Mesenchymal stem cell (in vitro differentiated cells and primary cell): ENCODE data around the gene ZNF892.
A peak's percentile ranks its signal among the peaks of the same experiment; 100 is the strongest.

Source experiments
- DNase-seq: peaks from one replicate; pipeline ENCODE4 v3.0.0-alpha.2; 2013
- H2AFZ ChIP-seq: one replicate; pipeline ENCODE4 v1.6.1; 2013; ENCODE audit warnings: low read depth, mild to moderate bottlenecking, control low read depth, inconsistent platforms, low read length, moderate library complexity
- H2AK5ac ChIP-seq: 2 replicates; pipeline ENCODE4 v1.6.1; 2013; ENCODE audit warnings: low read length, moderate library complexity, mild to moderate bottlenecking, inconsistent platforms; ENCODE audit not compliant: severe bottlenecking
- H2BK120ac ChIP-seq: one replicate; pipeline ENCODE4 v1.6.1; 2013; ENCODE audit warnings: low read depth, mild to moderate bottlenecking, inconsistent platforms, low read length, moderate library complexity
- H2BK12ac ChIP-seq, 2 experiments: one replicate each; pipeline ENCODE4 v1.6.1; 2013; ENCODE audit warnings: inconsistent platforms in 2 of 2, low read length in 2 of 2, mild to moderate bottlenecking in 2 of 2, moderate library complexity in 2 of 2, control low read depth in 1 of 2
- H2BK15ac ChIP-seq: one replicate; pipeline ENCODE4 v1.6.1; 2013; ENCODE audit warnings: mild to moderate bottlenecking, low read depth, inconsistent platforms; ENCODE audit not compliant: poor library complexity, severe bottlenecking
- H2BK5ac ChIP-seq: 2 replicates; pipeline ENCODE4 v1.6.1; 2013; ENCODE audit warnings: low read depth, mild to moderate bottlenecking, low read length, control low read depth, inconsistent platforms; ENCODE audit not compliant: poor library complexity, severe bottlenecking
- H3K14ac ChIP-seq, 2 experiments: one replicate each; pipeline ENCODE4 v1.6.1; 2013; ENCODE audit warnings: inconsistent platforms in 2 of 2, low read length in 2 of 2, control low read depth in 1 of 2, mild to moderate bottlenecking in 1 of 2, moderate library complexity in 1 of 2
- H3K18ac ChIP-seq, 2 experiments: one replicate each; pipeline ENCODE4 v1.6.1; 2013; ENCODE audit warnings: inconsistent platforms in 2 of 2, low read length in 2 of 2, control low read depth in 1 of 2, low read depth in 1 of 2, mild to moderate bottlenecking in 1 of 2
- H3K23ac ChIP-seq, 2 experiments: one replicate each; pipeline ENCODE4 v1.6.1; 2013; ENCODE audit warnings: inconsistent platforms in 2 of 2, low read length in 2 of 2, mild to moderate bottlenecking in 2 of 2, moderate library complexity in 2 of 2, control low read depth in 1 of 2
- H3K27ac ChIP-seq: 2 replicates; pipeline ENCODE4 v1.5.1; 2013; ENCODE audit warnings: mild to moderate bottlenecking, moderate library complexity, low read length, control low read depth, inconsistent platforms; ENCODE audit not compliant: poor library complexity, severe bottlenecking
- H3K27me3 ChIP-seq, 2 experiments: 2 replicates each; pipeline versions ENCODE4 v1.6.1 to v1.7.0; 2013; ENCODE audit warnings: low read length in 2 of 2, mild to moderate bottlenecking in 2 of 2, moderate library complexity in 2 of 2, control low read depth in 1 of 2, inconsistent platforms in 1 of 2; ENCODE audit not compliant: control insufficient read depth in 1 of 2, insufficient read depth in 1 of 2
- H3K36me3 ChIP-seq, 2 experiments: 2 replicates each; pipeline versions ENCODE4 v1.6.1 to v1.7.0; 2013; ENCODE audit warnings: low read length in 2 of 2, control low read depth in 1 of 2, inconsistent platforms in 1 of 2, low read depth in 1 of 2, mild to moderate bottlenecking in 1 of 2; ENCODE audit not compliant: insufficient read depth in 2 of 2, control insufficient read depth in 1 of 2
- H3K4ac ChIP-seq, 2 experiments: one replicate each; pipeline ENCODE4 v1.6.1; 2013; ENCODE audit warnings: inconsistent platforms in 2 of 2, low read length in 2 of 2, mild to moderate bottlenecking in 2 of 2, moderate library complexity in 2 of 2, control low read depth in 1 of 2, low read depth in 1 of 2
- H3K4me1 ChIP-seq: 2 replicates; pipeline ENCODE4 v1.6.1; 2013; ENCODE audit warnings: low read depth, low read length, control low read depth; ENCODE audit not compliant: control insufficient read depth, insufficient read depth
- H3K4me2 ChIP-seq: 2 replicates; pipeline ENCODE4 v1.6.1; 2013; ENCODE audit warnings: low read length, mild to moderate bottlenecking, inconsistent platforms; ENCODE audit not compliant: poor library complexity, severe bottlenecking
- H3K4me3 ChIP-seq, 2 experiments: 2 replicates each; pipeline versions ENCODE4 v1.5.1 to v1.7.0; 2013; ENCODE audit warnings: low read length in 2 of 2, mild to moderate bottlenecking in 2 of 2, control low read depth in 1 of 2, low read depth in 1 of 2; ENCODE audit not compliant: insufficient read depth in 1 of 2
- H3K79me1 ChIP-seq: replicated peaks from 2 replicates; pipeline ENCODE4 v1.6.1; 2013; ENCODE audit warnings: mild to moderate bottlenecking, control low read depth, low read length, inconsistent platforms; ENCODE audit not compliant: poor library complexity, severe bottlenecking
- H3K9ac ChIP-seq: 2 replicates; pipeline ENCODE4 v1.7.0; 2013; ENCODE audit warnings: mild to moderate bottlenecking, low read length, moderate library complexity
- H3K9me3 ChIP-seq: 2 replicates; pipeline ENCODE4 v1.7.0; 2013; ENCODE audit warnings: mild to moderate bottlenecking, low read length; ENCODE audit not compliant: control insufficient read depth
- H4K8ac ChIP-seq: one replicate; pipeline ENCODE4 v1.6.1; 2013; ENCODE audit warnings: inconsistent platforms, mild to moderate bottlenecking, low read length, moderate library complexity
- H4K91ac ChIP-seq: one replicate; pipeline ENCODE4 v1.6.1; 2013; ENCODE audit warnings: mild to moderate bottlenecking, low read length, inconsistent platforms
- WGBS: methylation state at CpG from one replicate; pipeline ENCODE4 v1.1.7; 2013; ENCODE audit warnings: mixed read lengths; 5-methylcytosine and 5-hydroxymethylcytosine counted together

The ZNF892 gene

DNA sequence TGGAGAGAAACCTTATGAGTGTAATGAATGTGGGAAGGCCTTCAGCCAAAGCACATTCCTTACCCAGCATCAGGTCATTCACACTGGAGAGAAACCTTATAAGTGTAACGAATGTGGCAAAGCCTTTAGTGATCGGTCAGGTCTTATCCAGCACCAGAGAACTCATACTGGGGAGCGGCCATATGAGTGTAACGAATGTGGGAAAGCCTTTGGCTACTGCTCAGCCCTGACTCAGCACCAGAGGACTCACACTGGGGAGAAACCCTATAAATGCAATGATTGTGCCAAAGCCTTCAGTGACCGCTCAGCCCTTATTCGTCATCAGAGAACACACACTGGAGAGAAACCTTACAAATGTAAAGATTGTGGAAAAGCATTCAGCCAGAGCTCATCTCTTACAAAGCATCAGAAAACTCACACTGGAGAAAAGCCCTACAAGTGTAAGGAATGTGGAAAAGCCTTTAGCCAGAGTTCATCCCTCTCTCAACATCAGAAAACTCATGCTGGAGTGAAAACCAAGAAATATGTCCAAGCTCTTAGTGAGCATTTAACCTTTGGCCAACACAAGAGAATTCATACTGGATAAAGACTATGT lies 7.8 kb downstream of the ZNF892 start:
- peaks cover 99% of the 10 kb centered on the region for H3K9me3 ChIP-seq
- no peak overlapping the region for H2AFZ ChIP-seq
- H2BK120ac ChIP-seq = no peak overlapping the region
- H3K4me2 ChIP-seq = no peak overlapping the region
- no peak overlapping the region for H2BK15ac ChIP-seq
- 97% methylated on average over 4 of the region's 6 CpGs for WGBS
- H3K27ac ChIP-seq = no peak overlapping the region
- H3K27me3 ChIP-seq = no peaks in the 10 kb centered on the region
- H4K8ac ChIP-seq = no peak overlapping the region
- peak; percentile 1 for DNase-seq
- no peak overlapping the region for H3K18ac ChIP-seq
- H2BK12ac ChIP-seq = no peak overlapping the region
- H3K4ac ChIP-seq = no peak overlapping the region
- H3K36me3 ChIP-seq = peaks cover 26 to 78% of the 10 kb centered on the region in 2 experiments
- peak overlapping the region in 1 of 2 experiments; percentile 57 for H3K4me3 ChIP-seq
- H3K4me1 ChIP-seq = no peaks in the 10 kb centered on the region
- H3K79me1 ChIP-seq = peaks cover 21% of the 10 kb centered on the region
- no peak overlapping the region for H3K14ac ChIP-seq
- no peak overlapping the region for H3K9ac ChIP-seq
- no peak overlapping the region for H4K91ac ChIP-seq
- no peak overlapping the region for H2BK5ac ChIP-seq
- H2AK5ac ChIP-seq = no peak overlapping the region
- no peak overlapping the region for H3K23ac ChIP-seq

DNA sequence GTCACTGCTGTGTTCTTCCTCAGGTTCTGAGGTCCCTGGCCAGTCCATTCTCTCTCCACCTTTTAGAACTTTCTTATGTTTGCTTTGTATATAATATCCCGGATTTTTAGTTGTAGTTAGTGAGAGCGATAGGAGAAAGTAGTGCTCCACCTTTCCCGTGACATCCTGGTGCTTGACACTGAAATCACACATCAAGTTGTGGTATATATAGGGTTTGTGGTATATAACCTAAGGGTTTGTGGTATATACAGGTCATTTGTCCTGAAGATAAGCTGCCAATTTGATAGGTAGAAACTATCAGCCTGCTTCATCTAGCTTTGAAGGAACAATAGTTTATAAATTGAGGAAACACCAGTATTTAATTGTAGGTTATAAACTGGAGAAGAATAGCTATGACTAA lies 13.1 kb downstream of the ZNF892 start:
- H3K4me3 ChIP-seq = no peak overlapping the region
- no peak overlapping the region for H2BK120ac ChIP-seq
- no peak overlapping the region for H4K91ac ChIP-seq
- no peak for DNase-seq
- H3K4ac ChIP-seq = no peak overlapping the region
- peaks cover 12% of the 10 kb centered on the region for H3K79me1 ChIP-seq
- no peaks in the 10 kb centered on the region for H3K27me3 ChIP-seq
- 97% methylated on average over 3 of the region's 3 CpGs for WGBS
- H3K14ac ChIP-seq = no peak overlapping the region
- no peak overlapping the region for H2AFZ ChIP-seq
- H2BK12ac ChIP-seq = no peak overlapping the region
- H3K4me1 ChIP-seq = no peaks in the 10 kb centered on the region
- H2AK5ac ChIP-seq = no peak overlapping the region
- no peak overlapping the region for H3K9ac ChIP-seq
- no peak overlapping the region for H3K27ac ChIP-seq
- H4K8ac ChIP-seq = no peak overlapping the region
- H3K4me2 ChIP-seq = no peak overlapping the region
- peaks cover 8 to 29% of the 10 kb centered on the region in 2 experiments for H3K36me3 ChIP-seq
- H3K18ac ChIP-seq = no peak overlapping the region
- H2BK15ac ChIP-seq = no peak overlapping the region
- peaks cover 96% of the 10 kb centered on the region for H3K9me3 ChIP-seq
- no peak overlapping the region for H3K23ac ChIP-seq
- no peak overlapping the region for H2BK5ac ChIP-seq

DNA sequence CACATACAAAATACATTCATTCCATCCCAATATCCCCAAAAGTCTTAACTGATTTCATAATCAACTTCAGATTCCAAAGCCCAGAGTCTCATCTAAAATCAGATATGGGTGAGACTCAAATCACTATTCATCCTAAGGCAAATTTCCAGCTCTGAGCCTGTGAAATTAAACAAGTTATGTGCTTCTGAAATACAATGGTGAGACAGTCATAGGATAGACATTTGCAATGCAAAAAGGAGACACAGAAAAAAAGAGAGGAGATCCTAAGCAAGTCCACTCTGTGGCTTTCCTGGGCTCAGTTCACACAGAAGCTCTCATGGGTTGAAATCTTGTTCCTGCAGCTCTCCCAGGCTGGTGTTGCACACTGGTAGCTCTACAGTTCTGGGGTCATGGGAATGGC lies 18.3 kb downstream of the ZNF892 start:
- H3K27me3 ChIP-seq = no peaks in the 10 kb centered on the region
- H2BK12ac ChIP-seq = no peak overlapping the region
- no peaks in the 10 kb centered on the region for H3K36me3 ChIP-seq
- no peak overlapping the region for H2BK15ac ChIP-seq
- no peak overlapping the region for H2BK120ac ChIP-seq
- H3K18ac ChIP-seq = no peak overlapping the region
- H2BK5ac ChIP-seq = no peak overlapping the region
- peaks cover 76% of the 10 kb centered on the region for H3K9me3 ChIP-seq
- H2AK5ac ChIP-seq = no peak overlapping the region
- no peak overlapping the region for H3K4me3 ChIP-seq
- H3K23ac ChIP-seq = no peak overlapping the region
- no peaks in the 10 kb centered on the region for H3K4me1 ChIP-seq
- H3K4me2 ChIP-seq = no peak overlapping the region
- H3K9ac ChIP-seq = no peak overlapping the region
- no peak for DNase-seq
- H3K79me1 ChIP-seq = no peaks in the 10 kb centered on the region
- H4K8ac ChIP-seq = no peak overlapping the region
- no peak overlapping the region for H4K91ac ChIP-seq
- no peak overlapping the region for H3K27ac ChIP-seq
- H3K14ac ChIP-seq = no peak overlapping the region
- no peak overlapping the region for H3K4ac ChIP-seq
- H2AFZ ChIP-seq = no peak overlapping the region

DNA sequence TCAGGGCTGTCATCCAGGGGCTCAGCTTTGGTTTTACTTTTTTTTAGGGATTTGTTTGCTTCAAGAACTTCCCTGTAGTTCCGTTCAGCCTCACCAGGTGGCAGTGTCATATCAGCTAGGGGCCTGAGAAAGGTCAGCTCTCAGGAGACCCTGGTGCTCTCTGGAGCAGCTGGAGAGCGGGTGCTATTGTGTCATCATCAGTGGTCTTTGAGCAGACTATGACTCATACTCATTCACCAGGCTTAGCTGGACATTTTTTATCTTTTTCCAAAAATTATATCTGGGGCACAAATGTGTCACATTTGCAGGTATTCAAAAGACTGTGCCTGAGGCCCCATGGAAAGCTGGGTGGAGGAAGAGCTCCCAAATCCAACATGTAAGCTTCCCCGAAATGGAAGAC lies 24.4 kb downstream of the ZNF892 start:
- Histone ChIP-seq H2AK5ac (no peak overlapping the region), H3K23ac (no peak overlapping the region), H3K9ac (no peak overlapping the region), H3K27ac (peak overlapping the region; percentile 35), H4K8ac (no peak overlapping the region), H3K4me1 (no peaks in the 10 kb centered on the region), H3K4me2 (no peak overlapping the region), H4K91ac (no peak overlapping the region), H2AFZ (no peak overlapping the region), H3K9me3 (peaks cover 35% of the 10 kb centered on the region), H2BK15ac (no peak overlapping the region), H3K36me3 (no peaks in the 10 kb centered on the region), H3K4me3 (no peak overlapping the region), H3K4ac (no peak overlapping the region), H3K27me3 (no peaks in the 10 kb centered on the region), H3K79me1 (no peaks in the 10 kb centered on the region), H2BK5ac (peak overlapping the region; percentile 31), H2BK12ac (no peak overlapping the region), H3K14ac (no peak overlapping the region), H2BK120ac (no peak overlapping the region), H3K18ac (no peak overlapping the region)
- DNase-seq = no peak
- 53% methylated on average over 3 of the region's 3 CpGs for WGBS
